Vagina (tissue), 2 donors: ENCODE data around the gene CD22.

Experiments
- CTCF ChIP-seq, 3 experiments: fragments of 450-650 bp in 2 of 3; fragments of 200-600 bp in 1 of 3; sonication (generic) in 1 of 3; IDR thresholded peaks; one replicate each; pipeline ENCODE4 v1.5.1; 2017 to 2019; ENCODE audit warnings: antibody characterized with exemption in 3 of 3, mild to moderate bottlenecking in 2 of 3, moderate library complexity in 2 of 3
- POLR2A ChIP-seq, 2 donors: fragments of 450-650 bp; IDR thresholded peaks; one replicate each; pipeline ENCODE4 v1.6.1; 2017; ENCODE audit warnings: antibody characterized with exemption in 2 of 2, mild to moderate bottlenecking in 2 of 2, moderate library complexity in 2 of 2
- POLR2AphosphoS5 ChIP-seq, 2 donors: sonication (generic); formaldehyde crosslinking; IDR thresholded peaks; one replicate each; pipeline ENCODE4 v1.9.0; 2017; ENCODE audit warnings: antibody characterized with exemption in 2 of 2, mild to moderate bottlenecking in 2 of 2, low read depth in 1 of 2; ENCODE audit not compliant: insufficient read depth in 1 of 2

GRCh38 chr19:35313587-35313986, 15.4 kb upstream of the CD22 start:
- no peak for TF ChIP-seq CTCF (IDR thresholded peaks at IDR 0.05)
- no peak for TF ChIP-seq POLR2A (IDR thresholded peaks at IDR 0.05)
- no peak for TF ChIP-seq POLR2AphosphoS5 (IDR thresholded peaks at IDR 0.05; ENCODE audit: insufficient read depth in 1 of 2, low read depth in 1 of 2)
